A673 (cell line): Measurements from ENCODE around the gene IGFN1.

Experiments used
- CTCF ChIP-seq: fragments of 300-800, 200-600 bp; sonication (generic); conservative IDR thresholded peaks from 2 replicates; pipeline ENCODE4 v1.5.1; 2017; ENCODE audit warnings: low read depth, mild to moderate bottlenecking, antibody characterized with exemption, low read length, moderate library complexity, mixed read lengths
- EZH2 ChIP-seq: fragments of 200-600 bp; sonication (generic); IDR thresholded peaks from 2 replicates; pipeline ENCODE4 v1.6.1; 2017; ENCODE audit warnings: borderline replicate concordance, low read depth, mild to moderate bottlenecking, mixed read lengths, antibody characterized with exemption, low read length; ENCODE audit not compliant: poor library complexity, severe bottlenecking

DNA sequence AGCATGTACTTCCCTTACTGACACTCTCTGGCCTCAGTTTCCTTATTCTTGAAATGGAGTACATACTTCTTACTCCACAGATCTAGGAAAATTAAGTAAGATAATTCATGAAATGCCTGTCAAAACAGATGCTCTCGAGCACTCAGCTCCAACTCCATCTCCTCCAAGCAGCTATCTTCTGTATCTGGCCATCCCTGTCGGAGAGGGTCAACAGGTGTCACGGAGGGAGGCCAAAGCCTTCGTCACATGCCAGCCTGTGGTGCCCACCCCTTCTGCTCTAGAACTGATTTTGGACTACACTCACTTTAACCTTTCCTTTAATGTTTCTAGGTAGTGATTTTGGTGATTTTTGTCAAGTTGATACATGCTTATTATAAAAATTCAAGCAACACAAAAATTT, 73.9 kb downstream of the IGFN1 start:
- TF ChIP-seq CTCF (no peak), EZH2 (no peak)
